ENCODE measurements around the gene C3orf22.

C3orf22 gene

DNA sequence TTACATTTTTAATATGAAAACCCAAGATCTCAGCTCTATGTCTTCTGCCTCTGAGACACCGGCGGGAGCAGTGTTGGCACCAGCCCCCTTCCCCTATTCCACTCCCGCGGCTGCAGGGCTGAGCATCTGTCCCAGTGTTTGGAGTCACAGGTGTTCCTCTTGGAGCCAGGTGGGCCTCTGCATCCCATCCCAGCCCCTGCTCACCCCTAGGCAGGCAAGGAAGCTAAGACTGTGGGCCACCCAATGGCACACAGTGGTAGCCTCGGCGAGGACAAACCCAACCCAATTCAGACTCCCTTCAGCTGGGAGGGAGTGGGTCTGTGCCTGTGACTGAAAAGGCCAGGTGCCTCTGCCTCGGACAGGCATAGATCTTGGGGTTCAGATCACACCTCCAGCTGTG lies 31.7 kb downstream of the C3orf22 start:
- DNase-seq (ENCODE audit: low spot score): no peak

- no peak for DNase-seq (ENCODE audit: low spot score)
Observed at GRCh38 chr3:126526668-126527005, 32.1 kb downstream of the C3orf22 start.

GRCh38 chr3:126525853-126526667 lies 32.7 kb downstream of the C3orf22 start:
- DNase-seq (ENCODE audit: low spot score): no peak

DNA sequence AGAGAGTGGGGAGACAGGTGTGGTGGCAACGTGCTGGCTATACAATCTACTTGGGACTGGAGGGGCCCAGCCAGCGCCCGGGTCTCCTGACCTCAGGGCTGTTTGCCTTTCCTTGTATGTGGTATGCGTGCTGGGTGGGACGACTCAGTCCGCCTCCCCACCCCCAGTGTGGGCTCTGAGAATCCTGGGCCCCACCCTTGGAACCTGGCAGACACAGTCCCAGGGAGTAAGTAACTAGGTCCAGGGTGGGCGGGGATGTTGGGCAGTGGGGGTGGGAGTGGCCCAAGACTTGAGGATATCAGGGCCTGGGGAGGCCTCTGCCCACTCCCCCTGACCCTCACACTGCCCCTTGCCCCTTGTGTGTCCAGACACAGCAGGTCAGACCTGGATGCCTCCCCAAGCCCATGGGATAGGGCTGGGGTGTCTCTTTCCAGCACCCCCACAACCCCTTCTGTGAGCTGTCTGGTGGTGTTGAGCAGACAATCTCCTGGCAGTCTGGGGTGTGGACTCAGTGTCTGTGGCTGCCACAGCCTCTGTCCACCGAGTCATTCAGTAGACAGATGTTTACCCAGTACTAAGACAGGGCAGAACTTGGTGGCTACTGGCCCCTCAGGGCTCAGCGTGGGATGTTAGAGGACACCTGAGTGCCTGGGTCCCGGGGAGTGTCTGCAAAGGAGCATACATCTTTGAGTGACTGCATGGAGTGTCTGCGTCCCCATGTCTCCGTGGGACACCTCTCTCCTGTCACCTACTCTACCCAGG lies 33.5 kb downstream of the C3orf22 start:
- DNase-seq (ENCODE audit: low spot score): no peak

DNA sequence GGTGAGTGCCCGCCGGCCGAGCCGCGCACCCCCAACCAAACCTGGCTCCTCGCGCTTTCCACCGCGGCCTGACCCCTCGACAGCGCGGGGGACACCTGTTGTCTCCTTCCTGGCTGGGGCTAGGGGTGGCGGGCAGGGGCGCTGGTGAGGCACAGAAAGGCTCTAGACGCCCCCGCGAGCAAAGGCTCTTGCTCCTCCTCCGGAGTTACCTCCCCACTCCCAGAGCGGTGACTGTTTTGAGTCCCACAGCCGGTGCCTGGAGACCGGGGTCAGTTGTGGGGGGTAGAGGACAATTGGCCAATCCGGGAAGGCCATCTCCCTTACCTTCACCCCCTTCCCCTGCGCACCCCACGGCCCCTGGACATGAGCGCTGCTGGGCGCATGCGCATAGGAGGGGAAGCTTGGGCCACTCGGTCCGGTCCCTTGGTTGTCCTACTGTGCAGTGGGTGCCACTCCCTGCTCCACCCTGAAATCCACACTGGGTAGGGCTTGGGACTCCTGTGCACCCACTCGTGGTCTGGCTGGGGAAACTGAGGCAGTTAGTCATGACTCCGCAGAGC lies 34.2 kb downstream of the C3orf22 start:
- DNase-seq (ENCODE audit: low spot score): no peak

DNA sequence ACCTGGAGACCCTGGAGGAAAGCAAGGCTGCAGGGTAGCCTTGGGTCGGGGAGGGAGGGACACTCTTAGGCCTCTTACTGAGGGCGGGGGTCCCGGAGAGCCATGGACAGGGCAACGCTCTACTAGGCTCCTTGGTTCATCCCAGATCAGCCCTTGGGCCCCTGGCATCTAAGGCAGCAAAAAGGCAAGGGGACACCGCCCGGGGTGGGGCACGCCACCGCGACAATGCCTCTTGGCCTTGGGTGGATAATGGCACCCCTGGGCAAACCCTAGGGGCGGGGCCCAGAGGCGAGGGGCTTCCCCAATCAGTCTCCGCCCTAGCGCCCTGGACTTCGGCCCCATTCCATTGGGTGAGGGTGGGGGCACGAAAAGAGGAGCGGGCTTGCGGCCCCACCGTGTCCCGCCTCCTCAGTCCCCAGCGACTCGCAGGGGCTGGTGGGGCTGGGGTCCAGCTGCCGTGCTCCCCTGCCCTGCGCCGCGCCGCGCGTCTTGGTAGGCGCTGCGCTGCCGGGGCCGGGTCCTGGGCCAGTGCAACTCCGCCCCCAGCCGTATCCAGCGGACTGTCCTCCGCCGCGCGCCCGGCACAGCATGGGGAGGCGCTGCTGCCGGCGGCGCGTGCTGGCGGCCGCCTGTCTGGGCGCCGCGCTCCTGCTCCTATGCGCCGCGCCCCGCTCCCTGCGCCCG lies 34.8 kb downstream of the C3orf22 start, which contains the start of gene CHST13:
Gene CHST13 (plus strand): TSS at position 411 of the 684 bp plus-strand sequence. CDS start 178 bp downstream, at position 589.
- DNase-seq (ENCODE audit: low spot score): no peak

DNA sequence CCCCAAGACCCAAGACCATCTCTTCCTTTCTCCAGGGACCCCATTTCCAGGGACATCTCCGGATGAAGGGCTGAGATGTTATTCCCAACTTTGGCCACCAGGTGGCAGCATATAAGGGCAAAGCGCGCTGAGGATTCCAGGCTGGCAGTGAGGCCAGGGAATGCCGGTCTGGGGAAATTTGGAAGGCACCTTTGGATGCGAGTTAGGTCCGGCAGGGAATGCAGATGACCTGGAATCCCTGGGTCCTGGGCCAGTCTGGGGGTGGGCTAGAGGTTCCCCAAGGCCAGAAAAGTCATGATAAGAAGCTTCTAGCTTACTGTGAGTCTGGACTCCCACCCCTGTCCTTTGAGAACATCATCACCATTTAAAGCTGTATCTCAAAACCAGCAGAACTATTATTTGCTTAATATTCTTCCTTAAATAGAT lies 36.4 kb downstream of the C3orf22 start:
- DNase-seq (ENCODE audit: low spot score): peak; percentile 37

DNA sequence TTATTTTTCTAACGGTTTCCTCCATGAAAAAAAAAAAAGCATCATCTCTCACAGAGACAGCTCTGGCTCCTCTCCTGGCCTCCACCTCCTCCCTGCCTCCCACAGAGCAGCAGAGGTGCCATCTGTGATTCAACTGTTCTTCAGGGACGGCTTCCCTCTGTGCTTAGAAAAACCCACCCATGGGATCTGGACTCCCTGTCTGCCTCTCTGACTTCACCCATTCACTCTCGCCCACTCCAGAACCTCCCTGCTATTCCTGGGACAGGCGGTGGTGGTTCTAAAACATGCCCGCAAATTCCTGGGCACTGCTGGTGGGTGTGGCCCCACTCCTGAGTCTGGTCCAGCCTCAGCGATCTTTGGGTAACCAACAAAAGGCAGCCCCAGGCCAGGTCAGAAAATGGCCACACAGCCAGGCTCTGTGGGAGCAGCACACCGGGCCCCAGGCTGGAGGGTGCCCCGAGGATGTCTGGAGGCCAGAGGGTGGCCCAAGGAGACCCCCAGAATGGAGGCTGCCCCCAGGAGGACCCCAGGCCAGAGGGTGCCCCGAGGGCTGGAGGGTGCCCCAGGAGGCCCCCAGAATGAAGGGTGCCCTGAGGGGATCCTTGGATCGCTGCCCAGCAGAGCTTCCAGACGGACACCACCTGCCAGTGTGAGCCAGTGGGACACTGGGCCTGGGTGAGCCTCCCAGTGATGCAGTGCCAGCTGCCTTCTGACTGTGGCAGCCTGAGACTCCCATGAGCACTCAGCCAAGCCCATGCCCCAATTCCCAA lies 37.4 kb downstream of the C3orf22 start:
- DNase-seq (ENCODE audit: low spot score): no peak

GRCh38 chr3:126519506-126520455 lies 39.0 kb downstream of the C3orf22 start:
- DNase-seq (ENCODE audit: low spot score): no peak

GRCh38 chr3:126518779-126519177 lies 40.0 kb downstream of the C3orf22 start:
- no peak for DNase-seq (ENCODE audit: low spot score)

DNA sequence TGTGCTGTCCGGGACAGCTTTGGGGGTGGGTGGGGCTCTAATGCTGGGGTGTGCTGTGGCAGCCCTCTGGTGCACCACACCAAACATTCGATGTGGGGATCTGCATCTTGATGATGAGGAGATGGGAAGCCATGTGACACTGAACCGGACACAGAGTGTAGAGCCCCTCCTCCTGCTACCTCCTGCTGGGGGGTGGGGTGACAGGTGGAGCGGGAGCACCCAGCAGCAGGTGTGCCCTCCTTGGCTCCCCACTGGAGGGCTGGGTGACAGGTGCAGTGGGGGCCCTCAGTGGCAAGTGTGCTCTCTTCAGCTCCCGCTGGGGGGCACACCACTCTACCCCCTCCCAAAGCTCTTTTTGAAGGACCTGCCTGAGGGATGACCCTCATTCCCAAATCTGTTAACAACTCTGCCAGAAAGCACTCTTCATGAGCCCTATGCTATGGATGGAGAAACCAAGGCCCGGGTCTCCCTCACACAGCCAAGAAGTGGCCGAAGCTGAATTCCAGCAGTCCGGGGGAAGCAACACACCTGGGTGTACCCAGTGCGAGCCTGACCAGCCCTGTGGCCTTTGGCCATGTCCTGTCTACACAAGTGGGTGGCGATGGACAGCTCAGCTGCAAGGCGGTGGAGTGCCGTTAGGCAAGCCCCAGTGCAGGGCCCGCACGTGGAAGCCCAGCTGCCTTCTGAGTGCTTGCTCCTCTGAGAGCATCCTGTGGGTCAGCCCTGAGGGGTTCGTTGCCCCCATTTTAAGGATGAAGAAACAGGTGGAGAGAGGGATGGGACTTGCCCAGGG lies 40.5 kb downstream of the C3orf22 start:
- no peak for DNase-seq (ENCODE audit: low spot score)

DNA sequence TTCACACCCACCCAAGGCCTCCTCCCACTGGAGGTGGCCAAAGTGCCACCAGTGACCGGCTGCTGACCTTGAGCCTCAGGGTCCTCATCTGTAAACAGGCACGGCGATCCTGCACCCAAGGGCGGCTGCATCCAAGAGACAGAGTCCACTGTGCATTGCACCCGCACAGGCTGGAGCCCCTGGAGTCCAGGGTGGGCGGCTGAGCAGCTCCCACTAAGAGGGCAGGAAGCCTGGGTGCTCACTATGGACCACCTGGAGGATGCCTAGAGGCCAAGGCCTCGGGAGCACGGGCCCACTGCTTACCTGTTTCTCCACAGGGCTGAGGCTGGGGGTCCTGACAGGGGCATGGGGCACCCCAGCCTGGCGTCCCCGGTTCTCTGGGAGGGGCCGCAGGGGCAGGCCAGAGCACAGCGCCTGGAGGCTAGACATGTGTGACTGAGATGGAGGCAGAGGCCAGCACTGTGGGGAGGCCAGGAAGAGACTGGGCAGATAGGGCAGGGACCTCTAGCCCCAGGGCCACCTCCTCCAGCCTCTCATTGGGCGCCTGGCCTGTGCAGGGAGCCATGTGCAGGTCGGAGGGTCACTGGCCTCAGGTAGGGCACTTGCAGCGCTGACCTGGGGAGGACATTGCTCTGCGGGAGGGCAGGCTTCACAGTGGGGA lies 41.3 kb downstream of the C3orf22 start, which contains the start of gene UROC1:
Gene UROC1 (minus strand): TSS at position 483 of the 661 bp plus-strand sequence. CDS start 54 bp downstream, at position 429.
- no peak for DNase-seq (ENCODE audit: low spot score)

GRCh38 chr3:126516936-126517290 lies 41.8 kb downstream of the C3orf22 start:
- DNase-seq (ENCODE audit: low spot score): no peak

GRCh38 chr3:126516152-126516935 lies 42.4 kb downstream of the C3orf22 start:
- DNase-seq (ENCODE audit: low spot score): no peak

DNA sequence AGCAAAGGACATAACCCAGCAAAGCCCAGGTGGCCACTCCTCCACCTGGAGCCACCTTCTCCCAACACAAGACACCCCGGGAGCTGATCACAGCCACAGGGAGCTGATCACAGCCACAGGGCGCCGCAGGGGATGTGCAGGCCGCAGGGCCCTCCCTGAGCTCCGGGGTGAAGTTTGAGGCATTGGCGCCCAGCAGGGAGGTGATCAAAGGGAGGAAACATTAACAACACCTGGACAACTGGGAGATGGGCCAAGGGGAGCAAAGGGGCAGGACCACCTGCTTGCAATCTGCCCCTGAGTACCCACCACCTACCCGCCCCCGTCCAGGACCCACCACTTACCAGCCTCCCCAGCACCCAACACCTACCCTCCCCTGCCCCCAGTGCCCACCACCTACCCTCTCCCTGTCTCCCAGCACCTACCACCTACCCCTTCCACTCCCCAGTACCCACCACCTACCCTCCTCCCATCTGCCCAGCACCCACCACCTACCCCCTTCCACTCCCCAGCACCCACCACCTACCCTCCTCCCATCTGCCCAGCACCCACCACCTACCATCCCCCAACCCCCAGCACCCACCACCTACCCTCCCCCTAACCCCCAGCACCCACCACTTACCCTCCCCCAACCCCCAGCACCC lies 43.5 kb downstream of the C3orf22 start:
- no peak for DNase-seq (ENCODE audit: low spot score)

DNA sequence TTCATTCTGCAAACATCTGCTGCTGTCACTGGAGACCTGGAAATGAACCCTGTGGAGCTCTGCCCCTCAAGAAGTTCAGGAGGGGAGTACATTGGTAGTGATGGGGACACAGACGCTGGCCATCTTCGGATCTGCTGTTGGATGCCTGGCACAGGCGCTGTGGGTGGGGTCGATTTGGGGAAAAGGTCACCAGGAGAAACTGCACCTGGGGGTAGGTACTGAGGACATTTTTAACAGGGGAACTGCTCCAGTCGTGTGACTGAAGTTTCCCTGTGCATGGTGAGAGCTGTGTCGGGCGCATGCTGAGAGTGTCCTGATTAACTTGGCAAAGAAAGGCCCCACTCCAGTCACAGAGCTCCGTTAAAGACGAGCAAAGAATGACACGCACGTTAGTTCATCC lies 44.6 kb downstream of the C3orf22 start:
- DNase-seq (ENCODE audit: low spot score): no peak

DNA sequence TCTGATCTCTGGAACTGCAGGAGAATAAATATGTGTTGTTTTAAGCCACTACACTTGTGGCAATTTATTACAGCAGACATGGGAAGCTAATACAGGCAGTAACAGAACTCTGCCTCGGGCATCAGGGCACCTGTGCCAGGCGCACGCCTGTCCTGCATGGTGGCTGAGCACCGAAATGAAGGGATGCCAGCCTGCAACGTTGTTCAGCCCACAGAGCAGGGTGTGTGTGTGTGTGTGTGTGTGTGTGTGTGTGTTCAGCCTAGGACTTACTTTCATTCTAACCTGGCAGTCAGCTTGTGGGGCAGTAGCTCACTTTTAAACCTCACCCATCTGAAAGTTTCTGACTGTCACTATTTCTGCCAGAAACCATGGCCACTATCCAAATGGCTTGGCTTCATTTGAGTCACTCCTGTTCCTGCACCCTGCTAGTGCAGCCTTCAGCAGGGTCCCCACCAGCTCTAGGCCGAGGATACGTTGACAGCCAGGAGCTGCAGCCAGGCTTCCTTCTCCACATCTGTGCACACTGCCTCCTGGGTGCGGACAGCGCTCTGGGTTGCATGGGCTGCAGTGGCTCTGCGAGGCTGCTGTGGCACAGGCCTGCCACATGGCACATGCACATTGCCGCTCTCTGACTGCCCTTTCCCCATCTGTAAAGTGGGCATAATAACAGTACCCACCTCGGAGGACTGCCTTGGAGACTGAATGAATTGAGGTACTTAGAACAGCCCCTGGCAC lies 45.6 kb downstream of the C3orf22 start:
- no peak for DNase-seq (ENCODE audit: low spot score)

Data from pons (tissue), 1 donor.